Nephron progenitor cell (in vitro differentiated cells): ENCODE results near the gene C10orf143.

ENCODE experiments used
- DNase-seq: peaks from one replicate; pipeline ENCODE4 v3.0.0; 2021
- H3K27ac Mint-ChIP-seq: 2 replicates; pipeline ENCODE4 v1.8.0; 2021; ENCODE audit warnings: mild to moderate bottlenecking, moderate library complexity, mixed read lengths
- H3K27me3 Mint-ChIP-seq: 2 replicates; pipeline ENCODE4 v1.8.0; 2021; ENCODE audit warnings: mild to moderate bottlenecking, low read depth, mixed read lengths; ENCODE audit not compliant: poor library complexity
- H3K36me3 Mint-ChIP-seq: 2 replicates; pipeline ENCODE4 v1.8.0; 2021; ENCODE audit warnings: low read depth, mixed read lengths
- H3K4me1 Mint-ChIP-seq: 2 replicates; pipeline ENCODE4 v1.8.0; 2021; ENCODE audit warnings: mixed read lengths
- H3K4me3 Mint-ChIP-seq: 2 replicates; pipeline ENCODE4 v1.8.0; 2021; ENCODE audit warnings: mild to moderate bottlenecking, moderate library complexity, mixed read lengths
- H3K9me3 Mint-ChIP-seq: 2 replicates; pipeline ENCODE4 v1.8.0; 2021; ENCODE audit warnings: mild to moderate bottlenecking, moderate library complexity, mixed read lengths
- CTCF ChIP-seq: fragments of 200-600 bp; sonication (generic); IDR thresholded peaks from 2 replicates; pipeline ENCODE4 v1.5.0; 2021; ENCODE audit warnings: antibody characterized with exemption

C10orf143 gene

GRCh38 chr10:130014263-130015074, 96.2 kb downstream of the C10orf143 start:
- H3K36me3 Mint-ChIP-seq, result no peaks in the 10 kb centered on the region
- no peaks in the 10 kb centered on the region for H3K9me3 Mint-ChIP-seq
- H3K4me3 Mint-ChIP-seq, result no peak overlapping the region
- no peak for TF ChIP-seq CTCF
- H3K27ac Mint-ChIP-seq, result no peak overlapping the region
- peaks cover 8% of the 10 kb centered on the region for H3K27me3 Mint-ChIP-seq
- peaks cover 37% of the 10 kb centered on the region for H3K4me1 Mint-ChIP-seq
- DNase-seq, result no peak
